A204.1 (cell line): Measurements from ENCODE around the gene PPDPF.
"Not testable (repeated sequence)": the region's sequence is repeated elsewhere in the genome, so short reads cannot be mapped to it uniquely, and the experiment has no call there.

ENCODE experiments used
- FAIRE-seq: peaks from 2 replicates; lab custom pipeline; 2012; peaks lifted over from hg19 to GRCh38; lab: Jason Lieb, UNC

The PPDPF gene

DNA sequence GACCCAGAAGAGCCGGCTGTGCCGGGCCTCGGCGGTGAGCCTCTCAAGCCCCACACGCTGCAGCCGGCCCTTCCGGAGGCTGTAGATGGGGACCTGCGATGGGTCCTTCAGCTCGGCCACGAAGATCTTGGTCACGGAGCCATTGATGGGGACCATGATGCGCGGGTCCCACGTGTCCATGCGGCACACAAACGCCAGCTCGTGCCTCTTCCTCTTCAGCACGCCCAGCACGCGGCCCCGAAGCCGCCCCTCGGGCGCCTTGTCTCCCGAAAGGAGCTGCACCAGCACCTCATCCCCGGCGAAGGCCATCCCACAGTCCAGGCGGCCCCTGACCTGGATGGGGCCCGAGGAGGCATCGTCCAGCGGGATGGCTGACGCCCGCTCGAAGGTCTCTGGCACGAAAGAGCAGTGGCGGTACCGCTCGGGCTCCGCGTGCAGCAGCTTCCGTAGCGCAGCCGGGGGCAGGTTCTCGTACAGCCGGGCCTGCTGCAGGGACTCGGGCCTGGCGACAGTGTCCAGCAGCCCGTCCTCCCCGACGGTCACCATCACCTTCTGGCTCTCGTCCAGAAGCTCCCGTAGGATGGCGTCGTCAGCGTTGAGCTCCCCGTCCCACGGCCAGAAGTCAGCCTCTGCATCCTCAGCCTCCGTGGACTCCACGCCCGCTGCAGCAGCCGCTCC is 44.6 kb downstream of the PPDPF start:
- no peak for FAIRE-seq

DNA sequence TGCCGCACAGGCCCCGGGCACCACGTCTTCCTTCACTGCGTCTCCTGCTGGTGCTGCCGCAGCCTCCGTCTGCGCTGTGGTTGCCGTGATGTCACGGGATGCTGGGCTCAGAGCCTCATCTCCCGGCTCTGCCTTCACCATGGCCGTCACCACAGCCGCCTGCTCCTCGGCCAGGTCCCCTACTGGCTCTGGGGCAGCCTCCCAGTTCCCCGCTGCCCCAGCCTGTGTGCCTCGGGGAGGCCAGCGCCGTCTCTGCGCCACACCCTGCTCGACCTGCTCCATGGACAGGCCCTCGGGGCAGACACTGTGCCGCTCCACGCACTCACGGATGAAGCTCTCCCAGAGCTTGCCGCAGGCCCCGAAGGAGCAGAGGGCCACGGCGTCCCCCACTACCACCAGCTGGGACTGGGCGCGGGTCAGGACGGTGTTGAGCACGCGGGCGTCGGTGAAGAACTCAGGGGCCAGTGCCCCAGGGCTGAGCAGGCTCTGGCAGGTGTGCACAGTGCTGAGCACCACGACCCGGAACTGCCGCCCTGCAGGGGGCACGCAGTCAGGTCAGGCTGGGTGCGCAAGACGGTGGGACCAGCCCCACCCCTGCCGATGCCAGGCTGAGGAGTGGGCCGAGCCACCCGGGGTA is 45.3 kb downstream of the PPDPF start:
- FAIRE-seq, result no peak

GRCh38 chr20:63566395-63567135 is 46.0 kb downstream of the PPDPF start:
- no peak for FAIRE-seq

DNA sequence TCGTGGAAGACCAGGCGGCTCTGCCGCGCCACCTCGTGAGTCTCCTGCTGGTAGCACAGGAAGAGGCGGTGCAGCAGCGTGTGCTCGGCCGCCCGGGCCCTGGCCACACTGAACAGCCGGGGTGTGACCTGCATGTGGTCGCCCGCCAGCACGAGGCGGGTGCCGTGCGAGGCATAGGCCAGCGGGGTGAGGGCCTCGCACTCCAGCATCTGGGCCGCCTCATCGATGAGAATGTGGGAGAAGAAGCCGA is 46.5 kb downstream of the PPDPF start:
- no peak for FAIRE-seq

DNA sequence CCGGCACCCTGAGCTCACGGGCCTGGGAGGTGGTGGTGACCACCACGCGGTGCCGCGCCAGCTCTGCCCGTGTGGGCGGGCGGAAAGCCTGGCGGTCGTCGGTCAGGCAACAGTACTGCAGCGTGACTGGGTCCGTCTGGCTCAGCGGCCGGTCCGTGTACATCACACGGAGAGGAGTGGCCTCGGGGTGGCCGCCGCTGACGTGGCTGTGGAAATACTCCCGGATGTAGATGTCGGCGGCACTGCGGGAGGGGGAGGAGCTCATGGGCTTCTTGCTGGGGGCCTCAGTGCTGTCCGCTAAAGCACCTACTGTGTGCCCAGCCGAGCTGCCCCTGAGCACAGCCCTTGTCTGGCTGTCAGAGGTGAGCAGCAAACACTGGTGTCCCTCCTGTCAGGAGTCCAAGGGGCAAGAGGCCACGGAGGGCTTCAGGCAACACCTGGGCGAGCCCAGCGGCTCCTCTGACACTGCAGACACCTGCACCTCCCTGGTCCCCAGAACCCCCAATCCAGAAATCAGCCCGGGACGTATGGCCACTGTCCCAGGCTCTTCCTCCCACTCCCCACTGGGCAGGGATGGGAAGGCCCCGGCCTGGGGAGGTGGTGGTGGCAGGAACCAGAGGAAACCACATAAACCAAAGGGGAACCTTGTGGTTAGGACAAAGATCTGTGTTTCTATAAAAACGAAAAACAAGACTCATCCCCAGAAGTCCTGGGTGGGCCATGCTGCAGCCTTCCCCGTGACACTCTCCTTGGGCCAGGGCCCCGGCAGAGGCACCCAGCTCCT is 47.0 kb downstream of the PPDPF start:
- FAIRE-seq, result no peak

GRCh38 chr20:63568170-63568981 is 47.8 kb downstream of the PPDPF start:
- no peak for FAIRE-seq

GRCh38 chr20:63568986-63569949 is 48.7 kb downstream of the PPDPF start:
- no peak for FAIRE-seq

DNA sequence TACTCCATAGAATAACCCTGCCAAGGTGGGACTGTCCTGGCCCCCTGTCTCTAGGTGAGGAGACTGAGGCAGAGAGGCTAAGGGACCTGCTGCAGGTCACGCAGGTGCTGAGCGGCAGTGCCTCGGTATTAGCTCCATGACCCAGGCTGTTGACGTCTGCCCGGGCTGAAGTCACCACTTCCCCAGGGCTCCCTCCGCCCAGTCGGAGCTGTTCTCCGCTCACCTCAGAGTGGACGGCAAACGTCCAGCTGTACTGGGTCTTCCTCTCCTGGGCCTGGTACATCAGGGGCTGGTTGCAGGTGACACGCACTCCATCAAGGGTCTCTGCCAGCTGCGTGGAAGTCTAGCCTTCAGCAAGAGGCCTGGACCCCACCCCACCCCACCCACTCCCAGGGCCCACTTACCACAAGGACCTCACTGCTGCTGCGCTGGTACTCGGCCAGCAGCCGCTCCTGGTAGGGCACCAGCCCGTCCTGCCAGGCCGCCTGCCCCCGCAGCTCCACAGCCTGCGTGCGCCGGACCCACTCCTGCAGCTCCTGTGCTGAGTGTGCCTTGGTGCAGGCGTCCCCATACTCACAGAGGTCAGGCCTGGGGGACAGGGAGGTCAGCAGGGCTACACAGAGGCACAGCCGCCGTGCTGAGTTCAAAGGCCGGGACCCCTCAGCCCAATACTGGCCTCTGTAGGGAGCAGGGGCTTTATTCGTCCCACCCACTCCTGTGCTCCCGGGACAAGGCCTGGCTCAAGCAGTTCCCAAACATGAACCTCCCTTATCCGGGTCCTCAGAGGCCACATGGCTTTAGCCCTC is 49.9 kb downstream of the PPDPF start:
- FAIRE-seq, result no peak

GRCh38 chr20:63571087-63571478 is 50.5 kb downstream of the PPDPF start:
- not testable (repeated sequence) for FAIRE-seq
